ENCODE data around the gene MYOZ2.
A peak's percentile ranks its signal among the peaks of the same experiment; 100 is the strongest.
"Not testable (repeated sequence)": the region's sequence is repeated elsewhere in the genome, so short reads cannot be mapped to it uniquely, and the experiment has no call there.

The MYOZ2 gene

DNA sequence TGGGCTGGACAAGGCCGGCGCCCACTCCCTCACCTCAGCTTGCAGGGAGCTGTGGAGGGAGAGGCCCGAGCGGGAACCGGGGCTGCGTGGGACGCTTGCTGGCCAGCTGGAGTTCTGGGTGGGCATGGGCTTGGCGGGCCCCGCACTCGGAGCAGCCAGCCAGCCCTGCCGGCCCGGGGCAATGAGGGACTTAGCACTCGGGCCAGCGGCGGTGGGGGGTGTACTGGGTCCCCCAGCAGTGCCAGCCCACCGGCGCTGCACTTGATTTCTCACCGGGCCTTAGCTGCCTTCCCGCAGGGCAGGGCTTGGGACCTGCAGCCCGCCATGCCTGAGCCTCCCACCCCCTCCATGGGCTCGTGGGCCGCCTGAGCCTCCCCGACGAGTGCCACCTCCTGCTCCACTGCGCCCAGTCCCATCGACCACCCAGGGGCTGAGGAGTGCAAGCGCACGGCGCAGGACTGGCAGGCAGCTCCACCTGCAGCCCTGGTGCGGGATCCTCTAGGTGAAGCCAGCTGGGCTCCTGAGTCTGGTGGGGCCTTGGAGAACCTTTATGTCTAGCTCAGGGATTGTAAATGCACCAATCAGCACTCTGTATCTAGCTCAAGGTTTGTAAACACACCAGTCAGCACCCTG lies 38.2 kb downstream of the MYOZ2 start:
- DNase-seq (ENCODE audit: low read depth, low spot score); H3K4me3 ChIP-seq (ENCODE audit: low read length): not testable (repeated sequence)

DNA sequence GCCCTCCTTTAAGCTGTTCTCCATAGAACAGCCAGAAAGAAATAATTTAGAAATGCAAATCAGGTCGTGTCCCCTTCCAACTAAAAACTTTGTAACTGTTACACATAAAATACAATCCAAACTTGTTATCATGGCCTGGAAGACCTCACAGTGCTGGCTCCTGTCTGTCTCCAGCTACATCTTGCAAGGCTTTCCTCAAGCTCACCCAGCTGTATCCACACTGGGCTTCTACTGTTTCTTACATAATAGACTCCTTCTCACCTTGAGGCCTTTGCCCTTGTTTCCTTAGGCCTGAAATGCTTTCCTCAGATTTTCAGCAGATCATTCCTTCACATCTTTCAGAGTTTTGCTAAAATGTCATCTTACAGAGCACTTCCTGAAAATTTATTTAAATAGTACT lies 43.4 kb downstream of the MYOZ2 start:
- no peak overlapping the region for H3K4me3 ChIP-seq (ENCODE audit: low read length)
- DNase-seq (ENCODE audit: low read depth, low spot score) = no peak

DNA sequence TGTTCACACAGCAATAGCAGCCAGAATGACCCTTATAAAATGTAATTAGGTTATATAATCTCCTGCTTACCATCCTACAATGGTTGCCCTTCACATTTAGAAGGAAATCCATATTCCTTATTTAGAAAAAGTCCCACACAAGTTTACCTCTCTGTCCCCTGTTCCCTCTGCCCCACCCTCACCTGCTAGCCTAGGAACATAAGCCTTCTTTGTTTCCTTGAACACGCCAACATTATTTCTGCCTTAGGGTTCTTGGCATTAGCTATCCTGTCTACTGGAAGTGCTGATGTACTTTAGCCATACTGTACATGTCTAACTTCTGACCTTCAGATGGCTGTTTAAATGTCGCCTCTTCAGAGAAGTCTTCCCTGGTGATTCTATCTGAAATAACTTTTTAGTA lies 48.5 kb downstream of the MYOZ2 start:
- no peak overlapping the region for H3K4me3 ChIP-seq (ENCODE audit: low read length)
- DNase-seq (ENCODE audit: low read depth, low spot score) = no peak

DNA sequence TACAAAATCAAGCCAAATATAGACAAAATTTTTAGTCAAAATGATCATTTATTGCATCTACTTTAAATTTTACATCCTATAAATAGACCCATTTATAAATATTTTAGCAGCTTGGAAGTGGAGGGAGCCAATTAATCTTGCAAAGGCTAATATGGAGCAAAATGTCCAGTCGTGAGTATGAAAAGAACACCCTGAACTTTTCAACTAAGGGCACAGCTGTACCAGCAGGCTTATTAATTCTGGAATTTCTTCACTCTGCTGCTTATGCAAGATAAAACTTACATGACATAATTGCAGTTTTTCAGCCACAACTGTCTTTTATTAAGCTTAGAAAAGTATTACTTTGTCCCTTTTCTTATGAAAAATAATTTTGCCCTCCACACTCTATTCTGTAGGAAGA lies 54.0 kb downstream of the MYOZ2 start:
- H3K4me3 ChIP-seq (ENCODE audit: low read length) = no peak overlapping the region
- DNase-seq (ENCODE audit: low read depth, low spot score) = no peak

DNA sequence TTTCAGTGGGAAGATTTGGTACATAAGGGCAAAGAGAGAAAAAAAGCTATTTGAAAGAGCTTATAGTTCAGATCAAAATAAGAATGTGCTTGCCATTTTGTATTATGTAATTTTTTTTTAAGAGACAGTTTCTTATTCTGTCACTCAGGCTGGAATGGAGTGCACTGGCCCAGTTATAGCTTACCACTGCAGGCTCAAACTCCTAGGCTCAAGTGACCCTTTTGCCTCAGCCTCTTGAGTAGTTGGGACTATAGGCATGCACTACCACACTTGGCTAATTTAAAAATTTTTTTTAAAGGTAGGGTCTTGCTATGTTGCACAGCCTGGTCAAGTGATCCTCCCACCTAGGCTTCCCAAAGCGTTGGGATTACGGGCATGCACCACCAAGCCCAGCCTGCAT lies 54.7 kb downstream of the MYOZ2 start:
- no peak overlapping the region for H3K4me3 ChIP-seq (ENCODE audit: low read length)
- DNase-seq (ENCODE audit: low read depth, low spot score) = no peak

DNA sequence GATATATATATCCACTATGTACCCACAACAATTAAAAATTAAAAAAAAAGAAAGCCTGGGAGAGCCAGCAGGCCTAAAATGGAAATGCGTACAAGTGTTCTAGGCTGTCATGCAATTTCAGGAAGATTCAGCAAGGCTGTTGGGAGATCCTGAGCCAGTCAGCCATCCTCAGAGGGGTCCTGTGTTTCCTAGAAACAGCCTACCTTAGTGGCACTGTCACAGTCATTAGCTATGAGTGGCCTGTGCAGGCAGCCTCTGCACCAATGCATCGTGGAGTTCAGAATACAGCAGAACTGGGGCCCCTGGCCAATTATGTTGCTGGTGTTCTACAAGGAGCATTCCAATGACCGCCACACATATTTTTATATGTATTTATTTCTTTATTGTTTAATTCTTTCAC lies 55.9 kb downstream of the MYOZ2 start:
- no peak overlapping the region for H3K4me3 ChIP-seq (ENCODE audit: low read length)
- no peak for DNase-seq (ENCODE audit: low read depth, low spot score)

DNA sequence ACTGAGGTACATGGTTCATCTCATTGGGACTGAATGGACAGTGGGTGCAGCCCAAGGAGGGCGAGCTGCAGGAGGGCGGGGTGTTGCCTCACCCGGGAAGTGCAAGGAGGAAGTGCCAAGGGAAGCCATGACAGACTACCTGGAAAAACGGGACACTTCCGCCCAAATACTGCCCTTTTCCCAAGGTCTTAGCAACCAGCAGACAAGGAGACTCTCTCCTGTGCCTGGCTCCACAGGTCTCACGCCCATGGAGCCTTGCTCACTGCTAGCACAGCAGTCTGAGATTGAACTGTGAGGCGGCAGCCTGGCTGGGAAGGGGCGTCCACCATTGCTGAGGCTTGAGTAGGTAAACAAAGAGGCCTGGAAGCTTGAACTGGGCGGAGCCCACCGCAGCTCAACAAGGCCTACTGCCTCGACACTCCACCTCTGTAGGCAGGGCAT lies 62.2 kb downstream of the MYOZ2 start:
- no peak for DNase-seq (ENCODE audit: low read depth, low spot score)
- H3K4me3 ChIP-seq (ENCODE audit: low read length) = no peak overlapping the region

DNA sequence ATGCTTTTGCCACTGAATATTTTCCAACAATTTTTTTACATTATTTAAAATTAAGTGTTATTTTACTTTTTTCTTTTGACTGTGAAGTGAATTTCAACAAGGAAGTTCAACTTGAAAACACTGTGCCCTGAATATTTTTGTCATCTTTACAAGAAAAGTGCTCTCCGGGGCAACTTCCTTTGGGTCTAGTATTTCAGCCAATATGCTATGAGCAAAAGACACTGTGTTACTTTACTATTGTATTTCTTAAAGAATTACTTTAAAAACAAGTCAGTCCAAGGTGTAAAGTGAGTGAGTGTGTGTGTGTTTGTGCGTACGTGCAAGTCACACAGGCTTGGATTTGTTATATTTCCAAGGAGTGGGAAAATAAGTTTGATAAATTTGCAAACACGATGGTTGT lies 69.3 kb downstream of the MYOZ2 start:
- DNase-seq (ENCODE audit: low read depth, low spot score) = no peak
- no peak overlapping the region for H3K4me3 ChIP-seq (ENCODE audit: low read length)

DNA sequence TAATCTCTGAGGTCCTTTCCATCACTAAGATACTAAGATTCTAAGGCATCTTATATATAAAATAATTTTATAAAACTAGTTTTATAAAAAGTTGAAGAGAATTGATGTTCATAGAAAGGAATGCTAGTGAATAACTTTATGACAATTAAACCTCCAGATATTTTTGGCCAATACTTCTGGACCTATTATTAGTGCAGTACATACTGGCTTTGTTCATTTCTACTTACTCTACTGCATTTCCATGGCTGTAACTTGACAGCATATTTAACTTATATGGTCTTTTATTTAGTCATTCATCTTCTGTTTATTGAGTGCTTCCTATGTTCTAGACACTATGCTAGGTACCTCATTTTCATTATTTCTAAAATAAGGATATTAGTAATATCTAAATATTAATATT lies 70.1 kb downstream of the MYOZ2 start:
- no peak overlapping the region for H3K4me3 ChIP-seq (ENCODE audit: low read length)
- no peak for DNase-seq (ENCODE audit: low read depth, low spot score)

DNA sequence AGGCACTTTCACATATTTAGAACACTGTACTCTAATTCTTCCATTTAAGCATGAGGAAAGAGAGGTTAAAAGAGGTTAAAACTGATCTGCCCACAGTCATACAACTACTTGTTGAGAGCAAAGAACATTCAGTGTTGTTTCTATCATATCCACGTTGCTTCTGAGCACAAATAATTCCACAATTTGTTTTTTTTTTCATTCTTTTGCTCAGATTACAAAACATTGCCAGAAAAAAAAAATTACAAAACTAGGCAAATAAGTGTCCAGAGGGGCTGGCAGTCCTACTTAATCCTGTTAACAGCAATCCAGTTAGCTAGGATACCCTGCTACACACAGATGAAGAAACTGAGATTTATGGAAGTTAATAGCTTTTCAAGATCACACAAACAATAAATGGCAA lies 70.5 kb downstream of the MYOZ2 start:
- no peak overlapping the region for H3K4me3 ChIP-seq (ENCODE audit: low read length)
- no peak for DNase-seq (ENCODE audit: low read depth, low spot score)

DNA sequence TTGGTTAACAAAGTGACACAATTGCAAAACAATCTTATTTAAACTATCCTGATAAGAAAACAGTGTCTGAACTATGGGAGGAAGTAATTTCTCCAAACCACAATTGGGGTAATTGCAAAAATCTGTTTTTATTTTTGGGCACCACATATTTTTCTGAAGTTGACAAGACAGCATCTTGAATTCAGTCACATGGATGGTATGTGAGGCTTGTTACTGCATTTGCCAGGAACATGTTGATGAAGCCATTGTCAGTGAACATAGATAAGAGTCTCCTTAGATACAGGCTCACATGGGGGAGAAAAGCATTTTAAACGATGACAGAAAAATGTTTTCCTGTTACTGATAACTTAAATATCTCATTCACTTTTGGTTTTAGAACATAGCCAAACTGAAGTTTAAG lies 71.4 kb downstream of the MYOZ2 start:
- no peak for DNase-seq (ENCODE audit: low read depth, low spot score)
- no peak overlapping the region for H3K4me3 ChIP-seq (ENCODE audit: low read length)

DNA sequence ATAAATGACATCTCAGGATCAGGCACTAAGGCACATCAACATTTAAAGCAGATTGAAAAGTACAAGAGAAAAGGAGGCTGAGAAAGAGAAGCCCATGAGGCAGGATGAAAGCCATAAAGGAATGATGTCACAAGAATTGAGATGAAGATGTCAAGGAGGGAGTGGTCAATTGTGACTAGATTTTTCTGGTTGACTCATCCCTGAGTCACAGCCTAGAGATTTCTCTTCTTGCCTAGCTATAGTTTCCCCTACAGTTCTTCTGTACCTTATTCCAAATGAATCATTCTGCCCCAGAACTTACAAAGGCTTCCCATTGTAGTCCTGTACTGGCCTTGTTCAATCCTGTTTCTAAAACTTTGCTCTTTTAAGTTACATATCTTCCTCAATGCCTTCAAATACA lies 73.4 kb downstream of the MYOZ2 start:
- no peak for DNase-seq (ENCODE audit: low read depth, low spot score)

DNA sequence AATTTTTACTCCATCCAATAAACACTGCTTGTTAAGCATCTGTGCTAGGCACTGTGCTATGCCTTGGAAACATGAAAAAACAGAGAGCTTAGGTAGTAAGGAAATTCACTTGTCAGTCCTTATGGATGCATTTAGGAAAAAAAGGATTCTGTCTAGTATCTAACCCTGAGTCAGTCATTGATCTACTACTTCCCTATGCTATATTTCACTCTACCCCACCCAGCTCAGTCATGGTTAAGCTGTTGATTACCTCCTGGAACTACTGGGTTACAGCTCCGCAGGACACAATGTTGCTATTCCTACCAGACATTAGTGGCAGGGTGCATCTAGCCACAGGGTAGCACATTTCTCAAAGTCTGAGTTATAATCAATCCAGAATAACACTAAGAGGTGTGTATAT lies 74.0 kb downstream of the MYOZ2 start:
- no peak overlapping the region for H3K4me3 ChIP-seq (ENCODE audit: low read length)
- DNase-seq (ENCODE audit: low read depth, low spot score) = no peak

More for the DNA sequence above, 73.4 kb downstream of the MYOZ2 start:
- no peak overlapping the region for H3K4me3 ChIP-seq (ENCODE audit: low read length)

DNA sequence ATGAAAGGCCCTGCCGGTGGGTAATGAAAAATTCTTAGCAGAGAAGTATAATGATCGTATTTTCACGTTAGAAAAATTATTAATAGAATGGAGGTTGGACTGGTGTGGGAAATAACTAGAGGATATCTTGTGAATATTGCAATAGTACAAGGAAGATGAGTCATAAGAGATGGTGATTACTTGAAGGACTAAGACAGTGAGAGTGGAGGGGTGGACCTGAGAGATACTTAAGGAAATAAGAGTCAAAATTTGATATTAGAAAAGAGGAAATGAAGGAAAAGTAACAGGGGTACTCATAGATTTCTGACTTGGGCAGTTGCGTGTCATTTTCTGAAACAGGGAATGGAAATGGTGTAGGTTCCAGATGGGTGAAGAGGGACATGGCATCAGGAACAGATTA lies 75.1 kb downstream of the MYOZ2 start:
- DNase-seq (ENCODE audit: low read depth, low spot score) = no peak
- H3K4me3 ChIP-seq (ENCODE audit: low read length) = no peak overlapping the region

DNA sequence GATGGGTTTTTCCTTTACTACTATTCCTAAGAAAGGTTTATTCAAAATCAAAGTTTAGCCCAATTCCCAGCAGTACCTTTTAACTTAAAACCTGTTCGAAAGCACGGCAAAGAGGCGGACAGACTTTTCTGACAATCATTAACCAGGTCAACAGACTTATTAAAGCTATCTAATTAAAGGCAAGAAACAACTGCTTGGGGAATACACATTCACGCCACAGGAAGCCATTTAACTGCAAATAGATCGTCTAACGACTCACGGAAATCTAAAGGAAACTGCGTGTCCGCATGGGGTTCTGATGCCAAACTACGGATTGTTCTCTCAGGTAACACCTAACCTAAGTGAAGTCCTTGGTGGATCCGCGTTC lies 76.2 kb downstream of the MYOZ2 start:
- no peak for DNase-seq (ENCODE audit: low read depth, low spot score)
- H3K4me3 ChIP-seq (ENCODE audit: low read length) = peak overlapping the region; percentile 64

DNA sequence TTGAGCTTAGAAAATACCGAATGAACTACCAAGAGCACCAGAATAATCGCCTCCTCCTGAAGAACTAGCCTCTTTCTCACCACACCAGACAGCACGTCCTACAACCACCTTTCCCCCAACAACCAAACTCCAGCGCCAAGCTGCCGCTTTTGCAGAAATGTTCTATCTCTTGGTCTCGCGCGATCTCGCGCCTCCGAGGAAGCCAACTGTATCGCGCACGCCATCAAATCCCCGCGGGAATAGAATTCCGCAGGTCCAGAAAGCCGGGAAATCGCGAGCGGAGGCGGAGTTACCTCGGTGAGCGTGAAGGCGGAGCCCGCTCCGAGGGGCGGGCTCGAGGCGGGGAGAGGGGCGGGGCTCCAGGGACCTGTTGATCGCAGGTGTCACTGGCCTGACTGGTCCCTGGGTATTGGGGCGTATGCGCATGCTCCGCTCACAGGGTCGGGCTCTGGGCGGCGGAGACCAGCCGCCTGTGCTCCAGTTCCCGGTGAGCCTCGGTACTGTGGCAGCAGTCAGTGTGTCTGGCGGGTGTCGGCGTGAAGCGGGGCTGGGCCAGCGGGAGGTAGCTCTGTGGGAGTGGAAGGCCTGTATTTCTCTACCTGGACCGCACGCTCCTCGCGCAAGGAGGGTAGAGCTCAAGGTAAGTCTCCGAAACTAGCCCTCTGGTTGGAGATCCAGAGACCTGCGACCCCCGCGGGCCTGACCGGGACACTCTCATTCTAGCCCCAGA lies 76.8 kb downstream of the MYOZ2 start, which contains the start of gene USP53:
Gene USP53 (plus strand): TSS at position 480 of the 730 bp plus-strand sequence. CDS start 27,047 bp downstream, outside the sequence.
- H3K4me3 ChIP-seq (ENCODE audit: low read length) = peak within 1 kb of the TSS; percentile 64
- DNase-seq (ENCODE audit: low read depth, low spot score) = peak; percentile 74

DNA sequence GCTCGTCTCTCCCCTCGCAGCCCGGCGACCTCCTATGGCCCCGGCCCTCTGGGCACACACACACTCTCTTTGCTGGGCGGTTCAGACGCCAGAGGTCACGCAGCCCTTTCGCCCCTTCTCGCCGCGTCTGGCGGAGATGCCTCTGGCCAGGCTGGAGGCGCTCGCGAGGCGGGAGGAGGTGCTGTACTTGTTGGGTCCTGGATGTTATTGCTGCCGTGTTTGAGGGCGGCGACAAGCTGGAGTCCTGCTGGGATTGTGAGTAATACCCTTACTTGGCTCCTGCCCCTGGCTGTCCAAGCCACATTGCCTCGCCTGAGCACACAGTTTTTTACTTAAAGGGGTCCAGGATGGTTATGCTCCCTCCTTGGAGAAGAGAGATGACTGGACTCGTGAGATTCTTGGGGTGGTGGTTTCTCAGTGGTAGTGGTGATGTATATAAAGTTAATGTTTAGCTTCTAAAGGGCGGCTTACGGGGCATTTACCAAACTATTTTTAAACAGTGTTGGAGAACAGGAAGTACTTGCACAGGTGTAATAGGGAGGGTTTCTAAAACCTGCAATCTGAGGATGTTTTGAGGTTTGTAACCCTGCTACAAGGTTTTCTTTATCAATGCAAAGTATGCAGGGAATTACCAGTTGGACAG lies 77.5 kb downstream of the MYOZ2 start:
- peak overlapping the region; percentile 64 for H3K4me3 ChIP-seq (ENCODE audit: low read length)
- no peak for DNase-seq (ENCODE audit: low read depth, low spot score)

DNA sequence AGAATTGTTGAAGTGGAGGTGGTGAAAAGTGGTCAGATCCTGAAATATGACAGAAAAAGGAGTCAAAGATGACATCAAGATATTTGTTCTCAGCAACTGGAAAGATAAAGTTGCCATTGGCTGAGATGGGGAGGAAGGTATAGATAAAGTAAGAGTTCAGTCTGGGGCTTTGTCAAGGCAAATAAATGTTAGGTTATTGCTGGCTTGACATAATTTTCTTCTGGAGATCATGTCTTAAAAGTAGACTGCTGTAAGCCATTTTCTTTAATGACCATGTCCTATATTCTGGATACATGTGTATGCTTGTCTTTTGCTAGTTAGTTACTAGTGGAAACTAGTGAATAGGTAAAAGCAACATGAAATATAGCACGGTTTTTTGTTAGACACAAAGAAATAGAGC lies 82.5 kb downstream of the MYOZ2 start:
- no peak for DNase-seq (ENCODE audit: low read depth, low spot score)
- H3K4me3 ChIP-seq (ENCODE audit: low read length) = no peak overlapping the region

DNA sequence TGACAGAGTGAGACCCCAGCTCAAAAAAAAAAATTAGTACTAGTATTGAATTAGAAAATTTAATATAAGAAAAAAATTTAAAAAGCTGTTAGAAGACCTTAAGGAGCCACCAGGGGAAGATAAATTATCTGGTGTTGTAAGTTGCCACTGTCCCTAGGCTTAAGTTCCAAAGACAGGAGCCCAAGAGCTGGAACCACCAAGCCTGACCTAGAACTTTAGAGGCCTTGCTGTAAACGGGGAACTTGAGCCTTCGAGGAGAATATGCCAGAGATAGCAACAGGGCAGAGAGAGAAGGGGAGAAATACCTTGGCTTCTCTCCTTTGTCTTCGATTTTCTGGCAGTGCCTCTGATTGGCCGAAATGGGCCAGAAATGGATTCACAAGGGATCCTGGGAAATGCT lies 85.8 kb downstream of the MYOZ2 start:
- H3K4me3 ChIP-seq (ENCODE audit: low read length) = no peak overlapping the region
- no peak for DNase-seq (ENCODE audit: low read depth, low spot score)

DNA sequence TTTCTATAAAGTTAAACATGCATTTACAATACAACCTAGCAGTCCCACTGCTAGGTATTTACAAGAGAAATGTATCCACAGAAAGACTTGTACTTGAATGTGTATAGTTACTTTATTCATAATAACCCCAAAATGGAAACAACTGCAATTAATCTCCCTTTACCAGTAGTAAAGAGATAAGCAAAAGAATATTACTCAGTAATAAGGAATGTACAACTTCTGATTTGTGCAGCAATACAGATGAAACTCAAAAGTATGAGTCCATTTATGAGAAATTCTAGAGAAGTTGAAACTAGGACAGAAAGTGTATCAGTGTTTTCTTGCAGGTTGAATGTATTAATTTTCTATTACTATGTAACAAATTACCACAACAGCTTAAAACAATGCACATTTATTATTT lies 92.1 kb downstream of the MYOZ2 start:
- H3K4me3 ChIP-seq (ENCODE audit: low read length) = no peak overlapping the region

DNA sequence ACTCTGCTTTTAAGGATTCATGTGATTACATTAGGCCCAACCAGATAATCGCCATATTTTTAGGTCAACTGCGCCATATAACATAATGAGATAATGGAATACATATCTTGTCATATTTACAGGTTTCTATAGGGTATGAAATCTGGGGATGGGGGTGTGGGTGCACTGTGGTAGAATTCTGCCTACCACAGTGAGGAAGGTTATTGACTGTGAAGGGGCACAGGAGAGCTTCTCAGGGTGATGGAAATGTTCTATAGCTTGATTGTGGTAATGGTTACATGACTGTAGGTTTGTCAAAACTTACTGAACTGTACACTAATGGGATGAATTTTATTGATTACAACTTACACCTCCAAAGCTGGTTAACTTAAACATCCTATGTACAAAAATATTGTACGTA lies 92.8 kb downstream of the MYOZ2 start:
- DNase-seq (ENCODE audit: low read depth, low spot score) = no peak
- no peak overlapping the region for H3K4me3 ChIP-seq (ENCODE audit: low read length)

More for the DNA sequence above, 92.1 kb downstream of the MYOZ2 start:
- no peak for DNase-seq (ENCODE audit: low read depth, low spot score)
